ENCODE results near the gene HEATR1.
"Not testable (repeated sequence)": the region's sequence is repeated elsewhere in the genome, so short reads cannot be mapped to it uniquely, and the experiment has no call there.

HEATR1 gene

GRCh38 chr1:236603991-236604904 lies at the start of gene HEATR1:
TSS of gene HEATR1 (minus strand) at chr1:236604516. CDS start at chr1:236604095, 421 bp downstream.
- DNase-seq (ENCODE audit: low read depth in 2 of 2), result peak; percentile 81 to 86

GRCh38 chr1:236645016-236645680 lies 40.8 kb upstream of the HEATR1 start:
- DNase-seq (ENCODE audit: low read depth in 2 of 2), result no peak

- DNase-seq (ENCODE audit: low read depth in 2 of 2), result no peak
These were observed 38.4 kb upstream of the HEATR1 start for GRCh38 chr1:236642763-236643162.

- no peak for DNase-seq (ENCODE audit: low read depth in 2 of 2)
These were observed 35.4 kb upstream of the HEATR1 start for GRCh38 chr1:236639686-236640085.

GRCh38 chr1:236638945-236639344 lies 34.6 kb upstream of the HEATR1 start:
- no peak for DNase-seq (ENCODE audit: low read depth in 2 of 2)

GRCh38 chr1:236636017-236636416 lies 31.7 kb upstream of the HEATR1 start:
- DNase-seq (ENCODE audit: low read depth in 2 of 2), result no peak

- DNase-seq (ENCODE audit: low read depth in 2 of 2), result no peak
These were observed 23.6 kb upstream of the HEATR1 start for GRCh38 chr1:236627727-236628408.

GRCh38 chr1:236623371-236624166 lies 19.3 kb upstream of the HEATR1 start:
- no peak for DNase-seq (ENCODE audit: low read depth in 2 of 2)

- DNase-seq (ENCODE audit: low read depth in 2 of 2), result no peak
These were observed 18.1 kb upstream of the HEATR1 start for GRCh38 chr1:236622407-236622806.

GRCh38 chr1:236619398-236619797 lies 15.1 kb upstream of the HEATR1 start:
- no peak for DNase-seq (ENCODE audit: low read depth in 2 of 2)

GRCh38 chr1:236618507-236618906 lies 14.2 kb upstream of the HEATR1 start:
- DNase-seq (ENCODE audit: low read depth in 2 of 2), result no peak

- DNase-seq (ENCODE audit: low read depth in 2 of 2), result no peak
These were observed 11.3 kb upstream of the HEATR1 start for GRCh38 chr1:236615399-236616148.

- no peak for DNase-seq (ENCODE audit: low read depth in 2 of 2)
These were observed 8.0 kb upstream of the HEATR1 start for GRCh38 chr1:236612349-236612748.

GRCh38 chr1:236608930-236609726 lies 4.8 kb upstream of the HEATR1 start:
- DNase-seq (ENCODE audit: low read depth in 2 of 2), result peak in 1 of 2 donors; percentile 8

- DNase-seq (ENCODE audit: low read depth in 2 of 2), result not testable (repeated sequence)
These were observed 3.3 kb upstream of the HEATR1 start for GRCh38 chr1:236607597-236607996.

- DNase-seq (ENCODE audit: low read depth in 2 of 2), result no peak
These were observed 840 bp upstream of the HEATR1 start for GRCh38 chr1:236604905-236605806.

- no peak for DNase-seq (ENCODE audit: low read depth in 2 of 2)
These were observed 2.1 kb downstream of the HEATR1 start for GRCh38 chr1:236602171-236602570.

- DNase-seq (ENCODE audit: low read depth in 2 of 2), result no peak
These were observed 13.7 kb downstream of the HEATR1 start for GRCh38 chr1:236590553-236591150.
